Measurements from ENCODE around the gene GNAQ.

GNAQ gene

DNA sequence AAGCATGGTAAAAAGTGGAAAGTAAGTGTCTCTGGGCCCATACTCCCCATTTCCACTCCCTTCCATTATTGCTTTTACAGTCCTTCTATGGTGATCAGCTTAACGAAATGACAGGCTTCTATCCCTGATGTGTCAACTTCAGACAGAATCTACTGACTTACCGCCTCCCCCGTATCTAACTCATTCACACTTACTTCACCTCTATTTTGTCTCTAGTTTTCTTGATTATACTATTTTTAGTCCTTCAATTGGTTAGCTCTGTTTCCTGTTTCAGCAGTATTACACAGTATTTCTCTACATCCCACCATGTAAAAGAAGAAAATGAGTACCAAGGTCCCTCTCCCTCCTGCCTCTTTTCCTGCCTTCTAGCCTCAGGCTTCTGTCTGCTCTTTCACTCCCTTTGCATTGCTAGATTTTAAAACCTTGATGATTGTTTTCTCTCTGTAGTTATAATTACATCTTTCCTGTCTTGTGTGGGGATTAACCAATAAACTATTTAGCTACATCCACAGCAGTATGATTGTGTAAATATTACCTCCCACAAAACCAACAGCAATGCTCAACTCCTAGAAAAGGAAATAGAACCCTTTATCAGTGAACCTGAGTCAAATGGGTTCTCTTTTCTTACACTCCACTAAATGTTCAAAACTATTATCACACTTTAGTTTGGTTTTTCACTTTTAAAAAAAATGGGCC lies 53.4 kb downstream of the GNAQ start:
- no peak overlapping the region for H3K4me2 ChIP-seq (ENCODE audit: insufficient read depth, low read length)
- peak overlapping the region; percentile 50; the same call in 1 of the 2 replicates for H3K27ac ChIP-seq (ENCODE audit: low read length)
- H3K4me1 ChIP-seq (ENCODE audit: insufficient read depth, low read length), result peaks cover 47% of the 10 kb centered on the region
- TF ChIP-seq EZH2 (IDR thresholded peaks at IDR 0.05; ENCODE audit: borderline replicate concordance, low read depth, low read length, severe bottlenecking) (no peak), CTCF (IDR thresholded peaks at IDR 0.05; ENCODE audit: borderline replicate concordance, extremely low read depth, low read length, poor library complexity, severe bottlenecking) (no peak)
- no peaks in the 10 kb centered on the region for H3K9me3 ChIP-seq (ENCODE audit: insufficient read depth, low read length, severe bottlenecking)
- no peak overlapping the region for H3K4me3 ChIP-seq (ENCODE audit: low read depth in 1 of 2, low read length in 2 of 2)
- peaks cover 99% of the 10 kb centered on the region for H3K79me2 ChIP-seq (ENCODE audit: insufficient read depth, low read length)
- DNase-seq (no peak), ATAC-seq (ENCODE audit: insufficient read depth, low read depth) (peak; percentile 44; the same call in 2 of the 3 replicates)
- H3K9ac ChIP-seq (ENCODE audit: low read depth, low read length), result no peak overlapping the region
- H3K36me3 ChIP-seq (ENCODE audit: insufficient read depth, low read length), result peaks cover 19% of the 10 kb centered on the region
- H3K27me3 ChIP-seq (ENCODE audit: insufficient read depth, low read length, poor library complexity), result no peaks in the 10 kb centered on the region
- peaks cover 56% of the 10 kb centered on the region for H4K20me1 ChIP-seq (ENCODE audit: insufficient read depth, low read length)
- H2AFZ ChIP-seq (ENCODE audit: low read depth, low read length), result no peak overlapping the region

DNA sequence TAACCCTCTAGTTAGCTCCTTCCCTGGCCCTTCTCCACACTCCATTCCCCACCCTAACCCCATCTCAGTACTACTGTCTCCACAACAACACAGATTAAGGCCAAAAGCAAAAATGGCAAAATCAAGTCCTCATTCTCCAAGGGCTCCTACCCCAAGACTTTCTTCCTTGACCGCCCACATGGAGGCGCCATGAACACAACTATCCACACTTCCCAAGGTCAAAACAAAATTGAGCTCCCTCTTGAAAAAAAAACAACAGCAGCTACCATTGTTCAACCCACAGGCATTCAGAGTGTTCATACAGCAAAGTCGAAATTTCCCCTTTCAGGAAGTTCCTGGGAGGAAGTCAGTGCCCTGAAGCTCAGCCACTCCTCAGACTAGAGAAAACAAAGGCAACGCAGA lies 54.4 kb downstream of the GNAQ start:
- Histone ChIP-seq H3K4me2 (ENCODE audit: insufficient read depth, low read length) (no peak overlapping the region), H3K36me3 (ENCODE audit: insufficient read depth, low read length) (peaks cover 19% of the 10 kb centered on the region), H3K79me2 (ENCODE audit: insufficient read depth, low read length) (peaks cover 99% of the 10 kb centered on the region), H3K9me3 (ENCODE audit: insufficient read depth, low read length, severe bottlenecking) (no peaks in the 10 kb centered on the region), H3K4me3 (ENCODE audit: low read depth in 1 of 2, low read length in 2 of 2) (no peak overlapping the region), H2AFZ (ENCODE audit: low read depth, low read length) (no peak overlapping the region), H3K9ac (ENCODE audit: low read depth, low read length) (no peak overlapping the region), H4K20me1 (ENCODE audit: insufficient read depth, low read length) (peaks cover 55% of the 10 kb centered on the region), H3K27me3 (ENCODE audit: insufficient read depth, low read length, poor library complexity) (no peaks in the 10 kb centered on the region), H3K27ac (ENCODE audit: low read length) (peak overlapping the region; percentile 47), H3K4me1 (ENCODE audit: insufficient read depth, low read length) (peaks cover 38% of the 10 kb centered on the region)
- DNase-seq (peak; percentile 38), ATAC-seq (ENCODE audit: insufficient read depth, low read depth) (no peak)
- TF ChIP-seq EZH2 (IDR thresholded peaks at IDR 0.05; ENCODE audit: borderline replicate concordance, low read depth, low read length, severe bottlenecking), result no peak
- peak; percentile 47 for TF ChIP-seq CTCF (IDR thresholded peaks at IDR 0.05; ENCODE audit: borderline replicate concordance, extremely low read depth, low read length, poor library complexity, severe bottlenecking)

GRCh38 chr9:77975806-77976205 lies 55.8 kb downstream of the GNAQ start:
- H3K9ac ChIP-seq (ENCODE audit: low read depth, low read length), result no peak overlapping the region
- H3K4me3 ChIP-seq (ENCODE audit: low read depth in 1 of 2, low read length in 2 of 2), result no peak overlapping the region
- DNase-seq (no peak), ATAC-seq (ENCODE audit: insufficient read depth, low read depth) (no peak)
- no peaks in the 10 kb centered on the region for H3K27me3 ChIP-seq (ENCODE audit: insufficient read depth, low read length, poor library complexity)
- H2AFZ ChIP-seq (ENCODE audit: low read depth, low read length), result no peak overlapping the region
- H3K36me3 ChIP-seq (ENCODE audit: insufficient read depth, low read length), result peaks cover 19% of the 10 kb centered on the region
- H3K27ac ChIP-seq (ENCODE audit: low read length), result no peak overlapping the region
- no peak overlapping the region for H3K4me2 ChIP-seq (ENCODE audit: insufficient read depth, low read length)
- H4K20me1 ChIP-seq (ENCODE audit: insufficient read depth, low read length), result peaks cover 49% of the 10 kb centered on the region
- peaks cover 99% of the 10 kb centered on the region for H3K79me2 ChIP-seq (ENCODE audit: insufficient read depth, low read length)
- TF ChIP-seq CTCF (IDR thresholded peaks at IDR 0.05; ENCODE audit: borderline replicate concordance, extremely low read depth, low read length, poor library complexity, severe bottlenecking) (no peak), EZH2 (IDR thresholded peaks at IDR 0.05; ENCODE audit: borderline replicate concordance, low read depth, low read length, severe bottlenecking) (no peak)
- H3K9me3 ChIP-seq (ENCODE audit: insufficient read depth, low read length, severe bottlenecking), result no peaks in the 10 kb centered on the region
- H3K4me1 ChIP-seq (ENCODE audit: insufficient read depth, low read length), result peaks cover 28% of the 10 kb centered on the region

Measured in DND-41 (cell line).